HepG2 (cell line): ENCODE results near the gene IL6R. TPM values are rescaled to one million over a fixed set of nuclear protein-coding genes. Genes with fewer than 3 reads are reported as not detected.

Source experiments
- ARNT ChIP-seq: fragments of 450-650 bp; IDR thresholded peaks from 2 replicates; pipeline ENCODE4 v1.6.1; 2017
- CBX5 ChIP-seq: sonication (generic); formaldehyde crosslinking; IDR thresholded peaks from 2 replicates; pipeline ENCODE4 v1.4.0; 2020; ENCODE audit warnings: missing genetic modification reagents, borderline replicate concordance
- IRF2 ChIP-seq: IDR thresholded peaks from 2 replicates; pipeline ENCODE4 v1.6.1; 2018; ENCODE audit warnings: missing genetic modification reagents, missing compliant biosample characterization
- KMT2A ChIP-seq: sonication (generic); formaldehyde crosslinking; IDR thresholded peaks from 2 replicates; pipeline ENCODE4 v1.4.0; 2020; ENCODE audit warnings: missing genetic modification reagents
- NONO ChIP-seq, 2 experiments: fragments of 450-650 bp in 1 of 2; sonication (generic) in 1 of 2; formaldehyde crosslinking in 1 of 2; IDR thresholded peaks in 1 of 2; conservative IDR thresholded peaks in 1 of 2; 2 replicates each; pipeline versions ENCODE4 v1.6.1 to v1.8.0; 2017 to 2022; ENCODE audit warnings: mild to moderate bottlenecking in 1 of 2, missing genetic modification reagents in 1 of 2, moderate library complexity in 1 of 2
- SIN3A ChIP-seq: IDR thresholded peaks from 2 replicates; pipeline ENCODE4 v1.6.1; 2011; ENCODE audit warnings: low read depth, mild to moderate bottlenecking, control low read depth, low read length, borderline replicate concordance
- SOX13 ChIP-seq, 3 experiments: fragments of 450-650 bp in 1 of 3; sonication (generic) in 1 of 3; formaldehyde crosslinking in 1 of 3; IDR thresholded peaks in 2 of 3; conservative IDR thresholded peaks in 1 of 3; 2 replicates each; pipeline versions ENCODE4 v1.5.0 to v1.6.1; 2016 to 2020; ENCODE audit warnings: antibody characterized with exemption in 1 of 3, mild to moderate bottlenecking in 1 of 3, missing compliant biosample characterization in 1 of 3, missing genetic modification reagents in 1 of 3, moderate library complexity in 1 of 3
- SP4 ChIP-seq: sonication (generic); formaldehyde crosslinking; IDR thresholded peaks from 2 replicates; pipeline ENCODE4 v1.8.1; 2023; ENCODE audit warnings: mild to moderate bottlenecking, missing genetic modification reagents
- TBX2 ChIP-seq: sonication (generic); formaldehyde crosslinking; IDR thresholded peaks from 2 replicates; pipeline ENCODE4 v1.5.0; 2020; ENCODE audit warnings: missing genetic modification reagents, mild to moderate bottlenecking, borderline replicate concordance
- TFAP4 ChIP-seq: sonication (generic); IDR thresholded peaks from 2 replicates; pipeline ENCODE4 v1.6.1; 2016; ENCODE audit warnings: low read depth, borderline replicate concordance
- THRA ChIP-seq: sonication (generic); formaldehyde crosslinking; IDR thresholded peaks from 2 replicates; pipeline ENCODE4 v1.4.0; 2020; ENCODE audit warnings: missing genetic modification reagents, borderline replicate concordance
- ZFP90 ChIP-seq: sonication (generic); formaldehyde crosslinking; IDR thresholded peaks from 2 replicates; pipeline ENCODE4 v1.8.0; 2022; ENCODE audit warnings: missing genetic modification reagents, mild to moderate bottlenecking, inconsistent platforms, borderline replicate concordance
- ZNF205 ChIP-seq: IDR thresholded peaks from 2 replicates; pipeline ENCODE4 v1.6.1; 2018; ENCODE audit warnings: missing biosample characterization, missing genetic modification reagents
- ZNF224 ChIP-seq: sonication (generic); formaldehyde crosslinking; IDR thresholded peaks from 2 replicates; pipeline ENCODE4 v1.5.0; 2020; ENCODE audit warnings: mild to moderate bottlenecking, missing genetic modification reagents
- ZNF280D ChIP-seq: sonication (generic); formaldehyde crosslinking; IDR thresholded peaks from 2 replicates; pipeline ENCODE4 v1.5.1; 2020; ENCODE audit warnings: mild to moderate bottlenecking, missing genetic modification reagents
- ZNF607 ChIP-seq: sonication (generic); formaldehyde crosslinking; IDR thresholded peaks from 2 replicates; pipeline ENCODE4 v1.5.1; 2020; ENCODE audit warnings: missing genetic modification reagents, mild to moderate bottlenecking, borderline replicate concordance
- ZNF761 ChIP-seq: sonication (generic); formaldehyde crosslinking; conservative IDR thresholded peaks from 2 replicates; pipeline ENCODE4 v1.4.0; 2020; ENCODE audit warnings: mild to moderate bottlenecking, missing genetic modification reagents
- polyA plus RNA-seq, 8 experiments: library from polyadenylated mRNA; depleted of rRNA in 3 of 8; stranded (reverse) in 7 of 8; unstranded in 1 of 8; fragments of >200 nt; fragmentation: Illumina TruSeq in 4 of 8; extraction: Trizol in 4 of 8; gene quantifications; 2 replicates each; pipeline versions ENCODE4 v1.2.1 to v1.2.3, GENCODE V29; 2011 to 2016; ENCODE audit warnings: low read depth in 4 of 8, missing spikeins in 1 of 8, mixed read lengths in 1 of 8; ENCODE audit not compliant: insufficient read depth in 1 of 8
- total RNA-seq, 5 experiments: library from RNA; depleted of rRNA; stranded (reverse); fragments of >200 nt; fragmentation: Illumina TruSeq; extraction: Trizol; gene quantifications; 2 replicates each; pipeline ENCODE4 v1.2.3, GENCODE V29; 2016; ENCODE audit warnings: low read depth in 1 of 5
- TF ChIP-seq, protein P1 (sequence below): IDR thresholded peaks from 2 replicates; pipeline ENCODE4 v1.6.1; 2016; ENCODE audit warnings: low read depth, borderline replicate concordance
- TF ChIP-seq, protein P2 (sequence below): sonication (generic); formaldehyde crosslinking; IDR thresholded peaks from 2 replicates; pipeline ENCODE4 v1.8.0; 2022; ENCODE audit warnings: mild to moderate bottlenecking, missing genetic modification reagents, borderline replicate concordance

Gene IL6R
- total and polyA plus RNA-seq, 2 of the 13 experiments (the other 11 are each of a cell fraction or from before 2014, with no cell fraction given), result 5.0 to 24.5 TPM

- TF ChIP-seq ZNF205 (CRISPR knock-in tag) (peak; percentile 37; the same call in 1 of the 2 replicates), ZNF607 (CRISPR knock-in tag) (peak; percentile 85), KMT2A (CRISPR knock-in tag) (peak; percentile 64; the same call in 1 of the 2 replicates), ZFP90 (CRISPR knock-in tag) (peak; percentile 32; the same call in 1 of the 2 replicates), SP4 (no peak), ARNT (no peak), CBX5 (CRISPR knock-in tag) (no peak), THRA (CRISPR knock-in tag) (peak; percentile 19; the same call in 1 of the 2 replicates), IRF2 (peak; percentile 82), SIN3A (no peak), TBX2 (CRISPR knock-in tag) (peak; percentile 87; the same call in 1 of the 2 replicates), ZNF280D (CRISPR knock-in tag) (0 out of 2 replicates have a peak, but pooled peaks have one; percentile 45), ZNF761 (CRISPR knock-in tag) (no peak), SOX13 (IDR thresholded peaks at IDR 0.05) (no peak), SOX13 (CRISPR knock-in tag; conservative IDR thresholded peaks at IDR 0.05 in 1 of 2, IDR thresholded peaks at IDR 0.05 in 1 of 2) (peak in 1 of 2 experiments; percentile 69; a peak in 2 of 4 replicates), ZNF224 (CRISPR knock-in tag) (no peak), TFAP4 (peak; percentile 91; the same call in 1 of the 2 replicates), NONO (IDR thresholded peaks at IDR 0.05) (no peak), NONO (CRISPR knock-in tag; conservative IDR thresholded peaks at IDR 0.05) (peak; percentile 47; the same call in 1 of the 2 replicates)
- TF ChIP-seq, protein P1, sequence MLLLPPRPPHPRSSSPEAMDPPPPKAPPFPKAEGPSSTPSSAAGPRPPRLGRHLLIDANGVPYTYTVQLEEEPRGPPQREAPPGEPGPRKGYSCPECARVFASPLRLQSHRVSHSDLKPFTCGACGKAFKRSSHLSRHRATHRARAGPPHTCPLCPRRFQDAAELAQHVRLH (CRISPR knock-in tag), result peak; percentile 44; the same call in 1 of the 2 replicates
- TF ChIP-seq, protein P2, sequence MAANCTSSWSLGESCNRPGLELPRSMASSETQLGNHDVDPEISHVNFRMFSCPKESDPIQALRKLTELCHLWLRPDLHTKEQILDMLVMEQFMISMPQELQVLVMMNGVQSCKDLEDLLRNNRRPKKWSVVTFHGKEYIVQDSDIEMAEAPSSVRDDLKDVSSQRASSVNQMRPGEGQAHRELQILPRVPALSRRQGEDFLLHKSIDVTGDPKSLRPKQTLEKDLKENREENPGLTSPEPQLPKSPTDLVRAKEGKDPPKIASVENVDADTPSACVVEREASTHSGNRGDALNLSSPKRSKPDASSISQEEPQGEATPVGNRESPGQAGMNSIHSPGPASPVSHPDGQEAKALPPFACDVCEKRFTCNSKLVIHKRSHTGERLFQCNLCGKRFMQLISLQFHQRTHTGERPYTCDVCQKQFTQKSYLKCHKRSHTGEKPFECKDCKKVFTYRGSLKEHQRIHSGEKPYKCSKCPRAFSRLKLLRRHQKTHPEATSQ (CRISPR knock-in tag), result no peak
These were observed 14.8 kb downstream of the IL6R start (continued) for GRCh38 chr1:154419620-154420571.
